ENCODE data around the gene SIRT3. TPM values are rescaled to one million over a fixed set of nuclear protein-coding genes. Genes with fewer than 3 reads are reported as not detected.

Gene SIRT3
- total and polyA plus RNA-seq, 2 of the 13 experiments (the other 11 are each of a cell fraction or from before 2014, with no cell fraction given), result 15.1 to 18.2 TPM

DNA sequence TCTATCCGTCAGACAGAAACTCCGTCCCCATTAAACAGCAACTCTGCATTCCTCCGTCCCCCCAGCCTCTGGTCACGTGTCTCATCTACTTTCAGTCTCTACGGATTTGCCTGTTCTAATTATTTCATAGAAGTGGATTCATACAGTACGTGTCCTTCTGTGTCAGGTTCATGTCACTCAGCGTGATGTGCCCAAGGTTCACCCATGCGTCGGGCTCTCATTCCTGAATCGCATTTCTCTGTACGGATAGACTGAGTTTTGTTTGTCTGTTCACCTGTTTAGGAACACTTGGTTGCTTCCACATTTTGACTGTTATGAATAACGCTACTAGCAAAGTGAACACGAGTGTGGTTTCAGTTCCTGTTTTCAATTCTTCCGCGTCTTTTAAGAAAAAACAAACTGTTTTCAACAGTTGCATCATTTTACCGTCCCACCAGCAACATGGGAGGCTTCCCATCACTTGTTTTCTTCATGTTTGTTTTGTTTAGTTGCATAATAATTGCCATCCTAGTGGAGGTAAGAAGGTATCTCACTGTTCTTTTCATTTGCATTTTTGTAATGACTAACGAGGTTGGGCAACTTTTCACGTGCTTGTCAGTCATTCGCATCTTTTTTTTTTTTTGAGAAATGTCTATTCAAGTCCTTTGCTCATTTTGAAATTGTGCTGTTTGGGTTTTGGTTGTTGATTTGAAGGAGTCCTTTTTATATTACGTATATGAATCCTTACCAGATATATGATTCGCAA, 33.2 kb upstream of the SIRT3 start (continued):
- TF ChIP-seq, protein P1, sequence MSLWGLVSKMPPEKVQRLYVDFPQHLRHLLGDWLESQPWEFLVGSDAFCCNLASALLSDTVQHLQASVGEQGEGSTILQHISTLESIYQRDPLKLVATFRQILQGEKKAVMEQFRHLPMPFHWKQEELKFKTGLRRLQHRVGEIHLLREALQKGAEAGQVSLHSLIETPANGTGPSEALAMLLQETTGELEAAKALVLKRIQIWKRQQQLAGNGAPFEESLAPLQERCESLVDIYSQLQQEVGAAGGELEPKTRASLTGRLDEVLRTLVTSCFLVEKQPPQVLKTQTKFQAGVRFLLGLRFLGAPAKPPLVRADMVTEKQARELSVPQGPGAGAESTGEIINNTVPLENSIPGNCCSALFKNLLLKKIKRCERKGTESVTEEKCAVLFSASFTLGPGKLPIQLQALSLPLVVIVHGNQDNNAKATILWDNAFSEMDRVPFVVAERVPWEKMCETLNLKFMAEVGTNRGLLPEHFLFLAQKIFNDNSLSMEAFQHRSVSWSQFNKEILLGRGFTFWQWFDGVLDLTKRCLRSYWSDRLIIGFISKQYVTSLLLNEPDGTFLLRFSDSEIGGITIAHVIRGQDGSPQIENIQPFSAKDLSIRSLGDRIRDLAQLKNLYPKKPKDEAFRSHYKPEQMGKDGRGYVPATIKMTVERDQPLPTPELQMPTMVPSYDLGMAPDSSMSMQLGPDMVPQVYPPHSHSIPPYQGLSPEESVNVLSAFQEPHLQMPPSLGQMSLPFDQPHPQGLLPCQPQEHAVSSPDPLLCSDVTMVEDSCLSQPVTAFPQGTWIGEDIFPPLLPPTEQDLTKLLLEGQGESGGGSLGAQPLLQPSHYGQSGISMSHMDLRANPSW (CRISPR knock-in tag; IDR thresholded peaks at IDR 0.05; ENCODE audit: borderline replicate concordance), result no peak
- TF ChIP-seq FIP1L1 (IDR thresholded peaks at IDR 0.05; ENCODE audit: borderline replicate concordance, insufficient read depth, low read depth, low read length) (no peak), MIER3 (CRISPR knock-in tag; IDR thresholded peaks at IDR 0.05; ENCODE audit: borderline replicate concordance) (no peak), GTF3A (CRISPR knock-in tag; conservative IDR thresholded peaks at IDR 0.05) (no peak), SNAPC2 (CRISPR knock-in tag; IDR thresholded peaks at IDR 0.05) (no peak), KAT8 (CRISPR knock-in tag; IDR thresholded peaks at IDR 0.05) (no peak), ZNF460 (CRISPR knock-in tag; IDR thresholded peaks at IDR 0.05; ENCODE audit: borderline replicate concordance) (no peak), TAF1 (CRISPR knock-in tag; IDR thresholded peaks at IDR 0.05) (no peak), ZNF841 (CRISPR knock-in tag; IDR thresholded peaks at IDR 0.05; ENCODE audit: borderline replicate concordance) (no peak), ZNF468 (CRISPR knock-in tag; IDR thresholded peaks at IDR 0.05) (no peak), ATRX (CRISPR knock-in tag; IDR thresholded peaks at IDR 0.05; ENCODE audit: borderline replicate concordance) (no peak), BHLHE40 (IDR thresholded peaks at IDR 0.05; ENCODE audit: low read length) (peak; percentile 65), ZNF3 (CRISPR knock-in tag; IDR thresholded peaks at IDR 0.05) (no peak), SETDB1 (CRISPR knock-in tag; IDR thresholded peaks at IDR 0.05; ENCODE audit: borderline replicate concordance) (no peak), SOX13 (IDR thresholded peaks at IDR 0.05) (no peak), SOX13 (CRISPR knock-in tag; conservative IDR thresholded peaks at IDR 0.05 in 1 of 2, IDR thresholded peaks at IDR 0.05 in 1 of 2) (no peak), FOXO1 (CRISPR knock-in tag; IDR thresholded peaks at IDR 0.05) (no peak)
- TF ChIP-seq, protein P2, sequence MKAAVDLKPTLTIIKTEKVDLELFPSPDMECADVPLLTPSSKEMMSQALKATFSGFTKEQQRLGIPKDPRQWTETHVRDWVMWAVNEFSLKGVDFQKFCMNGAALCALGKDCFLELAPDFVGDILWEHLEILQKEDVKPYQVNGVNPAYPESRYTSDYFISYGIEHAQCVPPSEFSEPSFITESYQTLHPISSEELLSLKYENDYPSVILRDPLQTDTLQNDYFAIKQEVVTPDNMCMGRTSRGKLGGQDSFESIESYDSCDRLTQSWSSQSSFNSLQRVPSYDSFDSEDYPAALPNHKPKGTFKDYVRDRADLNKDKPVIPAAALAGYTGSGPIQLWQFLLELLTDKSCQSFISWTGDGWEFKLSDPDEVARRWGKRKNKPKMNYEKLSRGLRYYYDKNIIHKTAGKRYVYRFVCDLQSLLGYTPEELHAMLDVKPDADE (CRISPR knock-in tag; IDR thresholded peaks at IDR 0.05), result no peak
- TF ChIP-seq, protein P3, sequence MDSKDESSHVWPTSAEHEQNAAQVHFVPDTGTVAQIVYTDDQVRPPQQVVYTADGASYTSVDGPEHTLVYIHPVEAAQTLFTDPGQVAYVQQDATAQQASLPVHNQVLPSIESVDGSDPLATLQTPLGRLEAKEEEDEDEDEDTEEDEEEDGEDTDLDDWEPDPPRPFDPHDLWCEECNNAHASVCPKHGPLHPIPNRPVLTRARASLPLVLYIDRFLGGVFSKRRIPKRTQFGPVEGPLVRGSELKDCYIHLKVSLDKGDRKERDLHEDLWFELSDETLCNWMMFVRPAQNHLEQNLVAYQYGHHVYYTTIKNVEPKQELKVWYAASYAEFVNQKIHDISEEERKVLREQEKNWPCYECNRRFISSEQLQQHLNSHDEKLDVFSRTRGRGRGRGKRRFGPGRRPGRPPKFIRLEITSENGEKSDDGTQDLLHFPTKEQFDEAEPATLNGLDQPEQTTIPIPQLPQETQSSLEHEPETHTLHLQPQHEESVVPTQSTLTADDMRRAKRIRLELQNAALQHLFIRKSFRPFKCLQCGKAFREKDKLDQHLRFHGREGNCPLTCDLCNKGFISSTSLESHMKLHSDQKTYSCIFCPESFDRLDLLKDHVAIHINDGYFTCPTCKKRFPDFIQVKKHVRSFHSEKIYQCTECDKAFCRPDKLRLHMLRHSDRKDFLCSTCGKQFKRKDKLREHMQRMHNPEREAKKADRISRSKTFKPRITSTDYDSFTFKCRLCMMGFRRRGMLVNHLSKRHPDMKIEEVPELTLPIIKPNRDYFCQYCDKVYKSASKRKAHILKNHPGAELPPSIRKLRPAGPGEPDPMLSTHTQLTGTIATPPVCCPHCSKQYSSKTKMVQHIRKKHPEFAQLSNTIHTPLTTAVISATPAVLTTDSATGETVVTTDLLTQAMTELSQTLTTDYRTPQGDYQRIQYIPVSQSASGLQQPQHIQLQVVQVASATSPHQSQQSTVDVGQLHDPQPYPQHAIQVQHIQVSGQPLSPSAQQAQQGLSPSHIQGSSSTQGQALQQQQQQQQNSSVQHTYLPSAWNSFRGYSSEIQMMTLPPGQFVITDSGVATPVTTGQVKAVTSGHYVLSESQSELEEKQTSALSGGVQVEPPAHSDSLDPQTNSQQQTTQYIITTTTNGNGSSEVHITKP (CRISPR knock-in tag; IDR thresholded peaks at IDR 0.05; ENCODE audit: low read depth), result peak; percentile 84; the same call in 1 of the 2 replicates
- TF ChIP-seq, protein P4, sequence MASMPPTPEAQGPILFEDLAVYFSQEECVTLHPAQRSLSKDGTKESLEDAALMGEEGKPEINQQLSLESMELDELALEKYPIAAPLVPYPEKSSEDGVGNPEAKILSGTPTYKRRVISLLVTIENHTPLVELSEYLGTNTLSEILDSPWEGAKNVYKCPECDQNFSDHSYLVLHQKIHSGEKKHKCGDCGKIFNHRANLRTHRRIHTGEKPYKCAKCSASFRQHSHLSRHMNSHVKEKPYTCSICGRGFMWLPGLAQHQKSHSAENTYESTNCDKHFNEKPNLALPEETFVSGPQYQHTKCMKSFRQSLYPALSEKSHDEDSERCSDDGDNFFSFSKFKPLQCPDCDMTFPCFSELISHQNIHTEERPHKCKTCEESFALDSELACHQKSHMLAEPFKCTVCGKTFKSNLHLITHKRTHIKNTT (CRISPR knock-in tag; IDR thresholded peaks at IDR 0.05), result no peak
